GM19395 (cell line): Measurements from ENCODE around the gene CORIN.
A peak's percentile ranks its signal among the peaks of the same experiment; 100 is the strongest.

ENCODE experiments used
- ATAC-seq: cut with Tn5 transposase; IDR thresholded peaks from one replicate; pipeline ENCODE4 v1.9.1; 2021; ENCODE audit warnings: mild to moderate bottlenecking, moderate library complexity; ENCODE audit not compliant: unreplicated experiment

CORIN gene

GRCh38 chr4:47837908-47838294 is at the start of gene CORIN:
TSS of gene CORIN (minus strand) at chr4:47838067. CDS start at chr4:47837949, 118 bp downstream.
- ATAC-seq, result no peak

GRCh38 chr4:47882228-47882627 is 44.4 kb upstream of the CORIN start:
- ATAC-seq, result no peak

- ATAC-seq, result no peak
Observed at GRCh38 chr4:47879458-47879857, 41.6 kb upstream of the CORIN start.

- no peak for ATAC-seq
Observed at GRCh38 chr4:47876784-47877546, 39.1 kb upstream of the CORIN start.

- no peak for ATAC-seq
Observed at GRCh38 chr4:47876310-47876709, 38.4 kb upstream of the CORIN start.

- no peak for ATAC-seq
Observed at GRCh38 chr4:47873877-47874541, 36.1 kb upstream of the CORIN start.

- ATAC-seq, result no peak
Observed at GRCh38 chr4:47863486-47863885, 25.6 kb upstream of the CORIN start.

GRCh38 chr4:47862297-47862696 is 24.4 kb upstream of the CORIN start:
- no peak for ATAC-seq

- ATAC-seq, result no peak
Observed at GRCh38 chr4:47860305-47860704, 22.4 kb upstream of the CORIN start.

- no peak for ATAC-seq
Observed at GRCh38 chr4:47858006-47858405, 20.1 kb upstream of the CORIN start.

- no peak for ATAC-seq
Observed at GRCh38 chr4:47856713-47857112, 18.8 kb upstream of the CORIN start.

- no peak for ATAC-seq
Observed at GRCh38 chr4:47855350-47855749, 17.5 kb upstream of the CORIN start.

- ATAC-seq, result no peak
Observed at GRCh38 chr4:47852136-47852535, 14.3 kb upstream of the CORIN start.

GRCh38 chr4:47849466-47849865 is 11.6 kb upstream of the CORIN start:
- no peak for ATAC-seq

- no peak for ATAC-seq
Observed at GRCh38 chr4:47848041-47848440, 10.2 kb upstream of the CORIN start.

- ATAC-seq, result no peak
Observed at GRCh38 chr4:47842985-47843384, 5.1 kb upstream of the CORIN start.

- ATAC-seq, result no peak
Observed at GRCh38 chr4:47840291-47840690, 2.4 kb upstream of the CORIN start.

GRCh38 chr4:47839259-47839658 is 1.4 kb upstream of the CORIN start:
- peak; percentile 63 for ATAC-seq

- no peak for ATAC-seq
Observed at GRCh38 chr4:47838445-47838844, 578 bp upstream of the CORIN start.

- peak; percentile 65 for ATAC-seq
Observed at GRCh38 chr4:47837094-47837907, 566 bp downstream of the CORIN start.

GRCh38 chr4:47836641-47837093 is 1.2 kb downstream of the CORIN start:
- ATAC-seq, result peak; percentile 73

GRCh38 chr4:47835494-47835893 is 2.4 kb downstream of the CORIN start:
- no peak for ATAC-seq
